NB4 (cell line): ENCODE data around the gene B3GALT5.

ENCODE experiments used
- DNase-seq: peaks from one replicate; pipeline ENCODE4 v3.0.0; 2010; ENCODE audit warnings: low read depth
- H3K4me3 ChIP-seq: one replicate; pipeline ENCODE4 v1.5.1; 2011; ENCODE audit warnings: mild to moderate bottlenecking, low read depth, low read length, moderate library complexity
- MAX ChIP-seq: IDR thresholded peaks from 2 replicates; pipeline ENCODE4 v1.6.1; 2011; ENCODE audit warnings: low read depth, low read length
- MYC ChIP-seq: IDR thresholded peaks from 2 replicates; pipeline ENCODE4 v1.6.1; 2011; ENCODE audit warnings: low read depth, low read length
- POLR2A ChIP-seq: IDR thresholded peaks from 2 replicates; pipeline ENCODE4 v1.6.1; 2011; ENCODE audit warnings: mild to moderate bottlenecking; ENCODE audit not compliant: insufficient read length; ENCODE audit errors: extremely low read depth
- TF ChIP-seq, protein P1 (sequence below): IDR thresholded peaks from one replicate; pipeline ENCODE4 v1.5.1; 2012; ENCODE audit warnings: low read depth, low read length

The B3GALT5 gene

GRCh38 chr21:39647476-39647875, 34.7 kb downstream of the B3GALT5 start:
- TF ChIP-seq MAX: no peak
- TF ChIP-seq, protein P1, sequence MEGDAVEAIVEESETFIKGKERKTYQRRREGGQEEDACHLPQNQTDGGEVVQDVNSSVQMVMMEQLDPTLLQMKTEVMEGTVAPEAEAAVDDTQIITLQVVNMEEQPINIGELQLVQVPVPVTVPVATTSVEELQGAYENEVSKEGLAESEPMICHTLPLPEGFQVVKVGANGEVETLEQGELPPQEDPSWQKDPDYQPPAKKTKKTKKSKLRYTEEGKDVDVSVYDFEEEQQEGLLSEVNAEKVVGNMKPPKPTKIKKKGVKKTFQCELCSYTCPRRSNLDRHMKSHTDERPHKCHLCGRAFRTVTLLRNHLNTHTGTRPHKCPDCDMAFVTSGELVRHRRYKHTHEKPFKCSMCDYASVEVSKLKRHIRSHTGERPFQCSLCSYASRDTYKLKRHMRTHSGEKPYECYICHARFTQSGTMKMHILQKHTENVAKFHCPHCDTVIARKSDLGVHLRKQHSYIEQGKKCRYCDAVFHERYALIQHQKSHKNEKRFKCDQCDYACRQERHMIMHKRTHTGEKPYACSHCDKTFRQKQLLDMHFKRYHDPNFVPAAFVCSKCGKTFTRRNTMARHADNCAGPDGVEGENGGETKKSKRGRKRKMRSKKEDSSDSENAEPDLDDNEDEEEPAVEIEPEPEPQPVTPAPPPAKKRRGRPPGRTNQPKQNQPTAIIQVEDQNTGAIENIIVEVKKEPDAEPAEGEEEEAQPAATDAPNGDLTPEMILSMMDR: no peak
- no peak for TF ChIP-seq MYC
- TF ChIP-seq POLR2A: no peak
- DNase-seq: peak; percentile 15
- H3K4me3 ChIP-seq: no peak overlapping the region

- TF ChIP-seq MAX (no peak), POLR2A (no peak), MYC (no peak)
- TF ChIP-seq, protein P1: no peak
- no peak overlapping the region for H3K4me3 ChIP-seq
- no peak for DNase-seq
These were observed 36.1 kb downstream of the B3GALT5 start for GRCh38 chr21:39648879-39649278.

DNA sequence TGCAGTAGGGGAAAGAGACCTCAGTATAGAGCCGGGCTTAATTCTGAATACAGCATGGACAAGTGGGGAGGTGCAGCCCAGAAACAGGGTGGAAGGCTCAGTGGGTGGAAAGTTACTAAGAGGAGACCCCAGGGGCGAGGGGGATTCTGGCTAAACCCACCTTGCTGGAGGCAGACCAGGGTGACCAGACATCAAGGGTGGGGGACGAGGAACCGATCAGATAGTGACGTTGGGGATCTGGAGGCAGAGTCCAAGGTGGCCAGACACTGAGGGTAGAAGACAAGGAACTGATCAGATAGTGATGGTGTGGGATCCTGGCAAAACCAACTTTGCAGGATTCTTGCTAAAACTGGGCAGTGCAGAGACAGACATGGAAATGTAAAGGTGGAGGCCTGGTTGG, 36.8 kb downstream of the B3GALT5 start:
- no peak for DNase-seq
- H3K4me3 ChIP-seq: no peak overlapping the region
- no peak for TF ChIP-seq MAX
- TF ChIP-seq MYC: no peak
- TF ChIP-seq, protein P1: no peak
- no peak for TF ChIP-seq POLR2A

DNA sequence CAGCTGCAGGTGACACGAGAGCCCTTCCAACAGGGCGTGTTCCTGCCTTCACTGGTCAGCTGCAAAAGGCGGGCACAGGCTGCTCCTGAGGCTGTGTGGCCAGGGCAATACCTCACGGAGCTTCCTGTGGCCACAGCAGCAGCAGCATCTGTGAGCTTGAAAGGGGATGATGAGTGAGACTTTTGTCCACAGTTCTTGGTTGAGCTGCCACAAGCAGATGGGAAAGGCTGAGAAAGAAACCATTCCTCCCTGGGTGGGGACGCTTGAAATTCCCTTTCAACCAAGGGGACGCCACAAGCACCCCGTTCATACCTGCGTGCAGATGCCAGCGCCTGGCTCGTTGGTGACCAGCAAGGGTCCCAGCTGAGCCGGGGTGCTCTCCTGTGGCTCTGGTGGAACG, 37.6 kb downstream of the B3GALT5 start:
- DNase-seq: no peak
- TF ChIP-seq, protein P1: no peak
- TF ChIP-seq MYC: no peak
- H3K4me3 ChIP-seq: no peak overlapping the region

- no peak for DNase-seq
- no peak for TF ChIP-seq POLR2A
- TF ChIP-seq MYC: no peak
- TF ChIP-seq, protein P1: no peak
- no peak for TF ChIP-seq MAX
- H3K4me3 ChIP-seq: no peak overlapping the region
These were observed 38.1 kb downstream of the B3GALT5 start for GRCh38 chr21:39650801-39651200.

- TF ChIP-seq, protein P1: no peak
- no peak for TF ChIP-seq POLR2A
- DNase-seq: no peak
- H3K4me3 ChIP-seq: no peak overlapping the region
These were observed 38.5 kb downstream of the B3GALT5 start for GRCh38 chr21:39651206-39651605.
